Stimulated activated CD4-positive, alpha-beta T cell treated with anti-CD3 and anti-CD28 coated beads, Interleukin-12 subunit alpha, Interleukin-12 subunit beta, amount 100 ng/mL, for 48 hours (primary cell): ENCODE data around the gene BANF2.

Experiments used
- DNase-seq, 3 donors: peaks; one replicate each; pipeline ENCODE4 v3.0.0-alpha.2; 2020; ENCODE audit warnings: low read depth in 2 of 3, low spot score in 1 of 3

Gene BANF2

DNA sequence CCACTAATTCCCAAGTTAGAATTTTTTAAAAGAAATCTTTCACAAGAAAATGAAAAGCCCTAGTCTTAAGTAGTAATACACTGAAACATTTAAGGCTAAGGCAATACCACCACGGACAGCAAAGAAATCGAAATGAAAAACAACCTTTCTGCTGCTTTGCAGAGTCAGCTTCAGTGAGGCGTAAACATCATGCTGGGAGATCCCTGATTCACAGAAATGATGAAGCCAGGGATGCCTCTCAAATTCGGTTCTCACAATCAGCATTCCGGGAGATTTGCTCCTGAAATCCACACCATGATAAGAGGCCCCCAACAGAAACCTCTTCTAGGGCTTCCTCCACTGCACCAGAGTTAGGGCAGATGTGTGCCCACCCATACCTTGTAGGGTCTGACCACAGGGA, 36.3 kb upstream of the BANF2 start:
- no peak for DNase-seq

DNA sequence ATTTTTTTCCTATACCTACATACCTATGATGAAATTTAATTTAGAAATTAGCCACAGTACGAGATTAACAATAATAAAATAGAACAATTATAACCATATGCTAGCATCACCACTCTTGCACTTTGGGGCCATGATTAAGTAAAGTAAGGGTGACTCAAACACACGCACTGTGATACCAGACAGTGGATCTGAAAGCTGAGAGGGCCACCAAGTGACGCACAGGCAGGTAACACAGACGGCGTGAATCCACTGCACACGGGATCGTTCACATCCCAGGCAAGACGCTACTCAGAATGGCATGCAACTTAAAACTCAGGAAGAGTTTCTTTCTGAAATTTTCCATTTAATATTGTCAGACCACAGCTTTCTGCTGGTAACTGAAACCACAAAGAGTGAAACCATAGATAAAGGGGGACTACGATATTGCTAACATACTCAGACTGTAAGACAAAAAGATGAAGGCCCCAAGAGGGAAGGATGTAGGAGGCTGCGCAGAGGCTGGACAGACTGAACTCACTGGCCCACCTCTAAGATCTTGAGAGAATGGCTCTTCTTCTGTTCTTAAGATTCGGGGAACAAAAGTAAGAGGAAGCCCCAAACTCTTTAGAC, 35.6 kb upstream of the BANF2 start:
- no peak for DNase-seq

DNA sequence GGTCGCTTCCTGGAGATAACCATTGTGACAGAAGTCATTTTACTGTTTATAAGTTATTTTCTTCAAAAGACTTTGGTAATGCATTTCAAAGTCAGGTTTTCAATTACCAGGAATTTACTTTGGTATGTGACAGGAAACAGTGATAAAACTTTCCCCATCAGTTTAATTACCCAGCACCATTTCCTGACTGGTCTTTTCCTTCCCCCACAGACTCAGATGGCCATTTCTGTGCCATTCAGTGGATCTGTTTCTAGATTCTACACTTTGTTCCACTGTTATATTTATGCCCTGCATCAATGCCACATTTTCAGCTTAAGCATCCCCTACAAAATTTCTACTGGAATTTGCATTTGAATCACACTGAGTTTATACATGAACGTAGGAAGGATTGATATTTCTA, 34.0 kb upstream of the BANF2 start:
- DNase-seq: no peak

DNA sequence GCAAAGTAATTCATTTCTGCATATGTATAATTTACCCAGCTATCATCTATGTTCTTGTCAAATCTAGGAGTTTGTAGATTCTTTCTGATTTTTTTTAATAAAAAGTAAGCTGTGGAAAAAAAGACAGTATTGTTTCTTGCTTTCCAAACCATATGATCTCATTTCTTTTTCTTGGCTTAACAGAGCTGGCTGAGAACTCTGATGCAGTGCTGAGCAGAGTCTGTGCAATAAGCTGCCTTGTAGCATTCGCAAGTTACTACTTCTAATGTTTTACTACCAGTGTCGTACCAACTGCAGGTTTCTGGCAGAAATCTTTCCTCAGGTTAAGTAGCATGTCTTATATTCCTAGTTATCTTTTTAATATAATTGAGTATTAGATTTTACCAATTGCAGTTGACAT, 33.3 kb upstream of the BANF2 start:
- no peak for DNase-seq

DNA sequence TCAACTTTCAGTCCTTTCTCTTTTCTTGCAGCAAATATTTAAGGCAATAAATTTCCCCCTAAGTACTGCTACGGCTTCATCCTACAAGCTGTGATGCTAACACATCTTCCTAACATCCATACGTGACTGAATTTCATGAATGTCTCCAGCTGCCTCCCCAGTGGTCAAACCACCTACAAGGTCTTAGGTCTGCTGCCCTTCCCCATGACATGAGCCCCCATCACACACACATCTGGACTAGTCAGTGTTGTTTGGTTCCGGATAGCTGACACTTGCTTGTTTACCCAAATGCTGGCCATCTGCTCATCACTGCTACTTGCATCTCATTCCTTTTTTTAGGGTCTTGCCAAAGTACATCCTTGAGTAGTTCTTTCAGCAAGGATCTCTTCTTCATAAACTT, 32.3 kb upstream of the BANF2 start:
- no peak for DNase-seq

DNA sequence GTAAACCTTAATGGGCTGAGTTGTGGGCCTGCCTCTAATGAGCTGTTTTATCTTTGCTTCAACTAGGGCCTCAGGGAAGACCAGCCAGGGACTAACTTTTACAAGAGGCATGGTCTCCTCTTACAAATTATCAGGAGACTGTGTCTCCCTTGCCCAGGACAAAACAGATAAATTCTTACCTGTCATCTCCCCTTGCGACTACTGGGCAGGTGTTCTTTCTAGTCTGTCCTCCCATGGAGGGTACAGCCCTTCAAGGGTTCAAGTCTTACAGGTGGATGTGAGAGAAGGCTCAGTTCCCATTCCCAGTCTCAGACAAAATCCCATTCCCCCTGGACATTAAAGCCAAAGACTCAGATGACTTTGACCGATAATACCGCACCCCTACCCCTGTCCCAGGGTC, 31.3 kb upstream of the BANF2 start:
- DNase-seq: no peak

DNA sequence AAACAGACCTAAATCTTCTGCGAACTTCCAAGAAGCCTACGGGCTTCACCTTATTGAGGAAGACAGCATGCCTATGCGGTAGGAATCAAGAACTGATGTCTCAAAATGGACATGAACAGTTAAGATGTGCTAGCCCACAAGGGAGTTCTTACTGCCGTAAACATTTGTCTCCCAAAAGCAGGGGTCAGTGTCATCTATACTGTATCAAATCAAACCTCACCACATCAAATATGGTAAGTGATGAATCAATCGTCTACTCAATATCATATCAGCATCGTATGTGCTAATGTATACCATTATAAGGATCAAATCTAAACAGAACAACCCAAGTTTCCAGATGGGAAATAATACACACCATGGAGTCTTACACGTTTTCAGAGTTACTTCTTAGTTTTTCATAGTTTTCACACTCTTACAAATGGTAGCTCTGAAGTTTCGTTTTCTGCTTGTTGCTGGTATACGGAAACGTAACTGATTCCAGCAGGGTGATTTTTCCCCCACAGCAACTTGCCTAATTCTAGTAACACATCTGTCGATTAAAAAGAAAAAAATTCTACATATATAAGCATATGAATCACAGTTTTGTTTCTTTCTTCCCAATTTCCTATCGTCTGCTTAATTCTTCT, 30.3 kb upstream of the BANF2 start:
- no peak for DNase-seq

DNA sequence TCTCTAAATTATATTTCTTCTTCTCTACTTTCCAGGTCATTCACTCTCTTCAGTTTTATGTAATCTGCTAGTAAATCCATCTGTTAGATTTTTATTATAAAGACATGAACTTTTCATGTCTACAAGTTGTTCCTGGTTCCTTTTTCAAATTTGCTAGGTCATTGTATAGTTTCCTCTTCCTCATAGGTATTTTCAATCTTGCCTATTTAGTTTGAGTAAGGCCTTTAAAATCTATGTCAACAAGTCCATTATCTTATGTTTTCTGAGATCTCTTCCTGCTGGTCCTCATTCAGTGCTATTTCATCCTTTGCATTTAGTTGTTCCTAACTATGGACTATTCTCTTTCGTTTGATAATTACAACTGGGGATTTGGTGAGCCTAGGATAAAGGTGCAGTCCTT, 28.8 kb upstream of the BANF2 start:
- no peak for DNase-seq

DNA sequence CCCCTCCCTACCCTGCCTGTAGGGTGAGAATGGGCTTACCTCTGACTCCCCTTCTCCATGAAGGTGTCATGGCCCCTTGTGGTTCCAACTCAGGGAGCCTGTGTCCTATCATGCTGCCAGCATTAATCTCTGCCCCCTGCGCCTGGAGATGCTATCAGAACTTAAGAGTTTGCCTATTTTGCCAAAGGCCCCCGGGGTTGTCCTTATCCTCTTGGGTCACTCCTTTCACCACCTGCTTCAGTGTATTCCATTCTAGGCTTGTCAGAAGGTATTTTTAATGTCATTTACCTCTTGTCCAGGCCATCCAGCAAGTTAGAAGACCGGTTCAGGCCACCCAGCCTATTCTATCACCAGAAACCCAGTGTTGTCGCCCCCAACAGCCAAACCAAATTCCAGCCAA, 28.2 kb upstream of the BANF2 start:
- no peak for DNase-seq

DNA sequence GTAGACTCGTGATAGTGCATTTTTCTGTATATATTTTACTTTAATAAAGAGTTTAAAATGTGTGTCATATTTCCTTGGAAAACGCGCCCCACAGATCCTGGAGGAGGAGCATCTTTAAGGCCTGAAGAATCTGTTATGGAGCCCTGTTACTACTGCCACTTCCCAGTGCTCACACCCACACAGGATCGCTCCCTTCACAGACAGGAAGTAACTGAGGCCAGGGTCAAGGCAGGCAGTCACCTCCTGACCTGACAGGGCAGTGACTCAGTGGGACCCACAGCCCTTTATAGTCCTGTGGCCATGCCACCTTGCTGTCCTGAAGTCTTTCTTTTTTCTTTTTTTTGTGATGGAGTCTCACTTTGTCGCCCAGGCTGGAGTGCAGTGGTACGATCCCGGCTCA, 26.7 kb upstream of the BANF2 start:
- DNase-seq: no peak

DNA sequence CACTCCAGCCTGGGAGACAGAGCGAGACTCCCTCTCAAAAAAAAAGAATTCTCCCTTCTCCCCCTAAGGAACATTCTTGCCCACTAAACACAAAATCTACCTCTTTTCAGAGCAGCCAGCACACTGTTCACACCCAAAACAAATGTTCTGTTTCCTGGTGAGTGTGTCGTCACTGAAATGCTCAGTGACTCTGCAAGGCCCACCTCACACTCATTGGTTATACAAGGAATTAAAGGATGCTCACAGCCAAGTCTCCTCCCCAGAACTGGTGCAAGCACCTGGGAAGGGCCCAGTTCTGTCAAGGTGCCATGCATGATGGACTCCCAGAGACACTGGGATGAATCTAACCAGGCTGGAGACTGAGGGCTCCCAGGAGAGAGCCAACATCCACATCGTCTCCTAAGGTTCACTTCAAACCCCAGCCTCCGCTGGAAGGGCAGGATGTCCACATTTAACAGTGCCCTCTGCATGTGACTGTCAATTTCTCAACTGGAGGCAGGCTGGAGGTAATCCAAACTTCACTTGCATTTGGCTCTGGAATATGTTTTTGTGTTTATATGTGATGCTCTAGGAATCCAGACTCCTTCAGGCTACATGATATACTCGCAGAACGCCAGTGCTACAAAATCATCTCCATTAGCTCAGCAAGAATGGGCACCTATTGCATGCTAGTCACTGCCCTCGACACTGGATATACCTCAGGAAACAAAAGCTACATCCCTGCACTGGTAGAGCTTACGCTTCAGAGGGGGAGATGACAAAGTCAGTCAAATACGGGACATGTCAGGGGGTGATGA, 24.8 kb upstream of the BANF2 start:
- DNase-seq: no peak

DNA sequence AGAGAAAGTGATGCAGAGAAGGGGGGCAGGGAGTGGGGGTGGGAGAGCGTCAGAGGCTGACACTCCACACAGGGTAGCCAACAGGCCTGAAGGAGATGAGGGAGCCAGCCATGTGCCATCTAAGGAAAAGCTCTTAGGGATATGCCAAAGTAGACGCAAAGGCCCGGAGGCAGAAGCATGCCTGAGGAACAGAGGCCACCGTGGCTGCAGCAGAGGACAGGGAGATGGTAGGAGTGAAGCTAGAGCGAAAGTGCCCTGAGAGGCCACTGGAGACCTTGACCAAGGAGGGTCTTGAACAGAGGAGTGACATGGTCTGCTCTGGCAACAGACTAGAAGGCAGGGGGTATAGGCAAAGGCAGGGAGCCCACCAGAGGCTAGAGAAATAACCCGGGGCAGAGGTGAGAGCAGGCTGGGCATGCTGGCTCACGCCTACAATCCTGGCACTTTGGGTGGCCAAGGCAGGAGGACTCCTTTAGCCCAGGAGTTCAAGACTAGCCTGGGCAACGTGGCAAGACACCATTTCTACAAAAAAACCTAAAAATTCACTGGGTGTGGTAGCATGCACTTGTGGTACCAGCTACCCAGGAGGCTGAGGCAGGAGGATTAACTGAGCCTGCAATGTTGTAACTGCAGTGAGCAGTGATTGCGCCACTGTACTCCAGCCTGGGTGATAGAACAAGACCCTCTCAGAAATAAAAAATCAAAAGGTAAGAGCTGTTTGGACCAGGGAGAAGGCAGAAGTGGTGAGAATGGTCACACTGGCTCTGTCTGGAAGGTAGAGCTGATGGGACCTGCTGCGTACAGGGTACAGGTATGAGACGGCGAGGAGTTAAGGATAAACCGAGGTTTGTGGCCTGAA, 24.0 kb upstream of the BANF2 start:
- DNase-seq: no peak

DNA sequence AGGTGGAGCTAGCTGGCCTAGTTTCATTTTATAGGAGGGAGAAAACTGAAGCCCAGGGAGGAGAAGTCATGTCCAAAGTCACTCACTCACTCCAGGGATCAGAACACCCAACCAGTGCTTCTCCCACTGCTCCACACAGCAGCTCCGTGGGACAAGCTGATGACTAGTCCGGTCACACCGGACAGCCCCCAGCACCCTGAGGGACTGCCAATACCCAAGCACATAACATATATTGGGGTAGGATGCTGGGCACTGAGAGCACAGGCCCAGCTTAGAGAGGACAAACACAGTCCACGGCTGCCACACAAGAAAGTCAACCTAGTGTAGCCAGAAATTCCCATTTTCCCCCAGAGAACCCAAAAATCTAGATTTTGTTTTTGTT, 23.4 kb upstream of the BANF2 start:
- DNase-seq: no peak

DNA sequence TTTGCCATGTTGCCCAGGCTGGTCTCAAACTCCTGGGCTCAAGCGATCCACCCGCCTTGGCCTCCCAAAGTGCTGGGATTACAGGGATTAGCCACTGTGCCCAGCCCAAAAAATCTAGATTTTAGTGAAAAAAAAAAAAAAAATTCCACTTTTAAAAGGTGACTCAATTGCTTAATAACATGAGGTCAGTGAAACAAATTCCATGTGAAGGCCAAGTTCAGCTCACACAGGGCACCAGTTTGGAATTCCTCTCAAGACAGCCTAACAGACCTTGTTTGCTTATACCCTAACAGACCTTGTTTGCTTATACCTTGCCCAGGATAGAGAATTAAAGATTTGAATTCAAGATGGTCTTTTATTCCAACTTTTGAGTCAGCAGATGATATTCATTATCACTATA, 22.8 kb upstream of the BANF2 start:
- no peak for DNase-seq

DNA sequence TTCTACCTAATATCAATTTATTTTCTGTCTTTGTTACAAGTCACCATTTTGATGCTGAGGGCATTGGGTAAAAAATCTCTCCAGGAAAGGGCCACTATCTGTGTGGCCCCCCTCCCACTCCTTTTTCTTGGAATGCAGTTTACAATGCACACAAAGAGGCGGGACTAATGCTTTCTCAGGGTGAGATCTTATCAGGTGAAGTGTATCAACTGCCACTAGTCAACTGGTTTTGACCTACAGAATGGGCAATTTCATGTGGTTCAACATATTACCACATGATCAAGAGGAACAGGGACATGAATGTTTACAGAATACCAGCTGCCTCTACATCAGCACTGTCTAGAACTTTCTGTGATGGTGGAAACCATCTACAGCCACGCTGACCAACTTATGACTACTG, 21.5 kb upstream of the BANF2 start:
- no peak for DNase-seq

DNA sequence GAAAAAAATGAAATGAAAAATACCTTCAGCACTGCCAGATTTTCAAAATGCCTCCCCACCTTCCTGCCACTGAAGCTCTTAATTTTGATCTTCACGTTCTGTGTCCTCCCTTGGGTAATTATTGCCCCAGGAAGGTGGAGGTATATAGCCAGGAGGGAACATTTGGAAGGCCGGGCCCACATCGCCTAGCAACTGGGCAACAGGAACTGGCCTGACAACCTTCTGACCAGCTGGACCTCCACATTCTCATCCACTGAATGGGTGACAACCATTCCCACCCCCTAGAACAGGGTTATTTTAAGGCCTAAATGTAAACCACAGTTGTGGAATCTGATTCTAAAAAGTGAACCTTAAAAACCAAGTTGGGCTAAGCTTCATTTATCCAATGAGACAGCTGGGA, 20.9 kb upstream of the BANF2 start:
- no peak for DNase-seq

DNA sequence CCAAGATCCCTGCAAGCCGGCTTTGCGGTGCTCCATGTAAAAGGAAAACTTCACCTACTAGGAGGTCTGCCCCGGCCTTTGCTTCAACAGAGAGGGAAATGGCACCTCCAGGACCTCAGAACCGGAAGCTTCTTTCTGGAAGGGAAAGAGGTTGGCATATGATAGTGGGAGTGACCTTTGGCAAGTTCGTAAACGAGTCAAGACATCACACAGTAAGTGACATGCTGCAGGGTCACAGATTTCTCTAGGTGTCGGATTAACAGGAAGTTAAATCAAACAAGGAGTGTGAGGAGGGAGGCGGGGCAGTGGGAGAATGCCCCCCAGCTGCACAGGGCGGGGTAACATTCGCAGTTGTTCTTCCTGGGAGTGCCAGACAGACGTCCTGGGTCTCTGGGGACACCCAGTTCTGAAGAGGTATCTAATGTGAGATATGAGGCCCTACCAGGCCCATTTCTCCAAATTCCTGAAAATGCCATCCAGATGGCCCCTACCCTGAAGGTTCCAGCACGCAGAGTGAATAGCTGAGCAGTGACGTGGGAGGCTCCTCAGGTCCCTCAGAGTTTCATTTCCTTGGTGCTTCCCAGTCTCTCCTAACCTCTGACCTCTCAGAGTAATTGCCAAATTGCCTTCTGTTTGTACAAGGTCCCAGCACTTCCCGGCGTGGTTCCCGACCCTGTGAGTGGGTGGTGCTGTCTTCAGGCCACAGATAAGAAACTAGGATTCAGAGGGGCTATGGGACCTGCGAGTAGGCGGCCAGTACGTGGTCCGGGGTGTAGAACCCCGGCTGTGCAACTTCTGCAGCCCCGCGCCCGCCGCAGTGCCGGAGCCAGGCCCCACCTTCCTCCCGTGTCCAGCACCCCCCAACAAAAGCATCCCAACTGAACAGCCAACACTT, 19.6 kb upstream of the BANF2 start:
- no peak for DNase-seq

DNA sequence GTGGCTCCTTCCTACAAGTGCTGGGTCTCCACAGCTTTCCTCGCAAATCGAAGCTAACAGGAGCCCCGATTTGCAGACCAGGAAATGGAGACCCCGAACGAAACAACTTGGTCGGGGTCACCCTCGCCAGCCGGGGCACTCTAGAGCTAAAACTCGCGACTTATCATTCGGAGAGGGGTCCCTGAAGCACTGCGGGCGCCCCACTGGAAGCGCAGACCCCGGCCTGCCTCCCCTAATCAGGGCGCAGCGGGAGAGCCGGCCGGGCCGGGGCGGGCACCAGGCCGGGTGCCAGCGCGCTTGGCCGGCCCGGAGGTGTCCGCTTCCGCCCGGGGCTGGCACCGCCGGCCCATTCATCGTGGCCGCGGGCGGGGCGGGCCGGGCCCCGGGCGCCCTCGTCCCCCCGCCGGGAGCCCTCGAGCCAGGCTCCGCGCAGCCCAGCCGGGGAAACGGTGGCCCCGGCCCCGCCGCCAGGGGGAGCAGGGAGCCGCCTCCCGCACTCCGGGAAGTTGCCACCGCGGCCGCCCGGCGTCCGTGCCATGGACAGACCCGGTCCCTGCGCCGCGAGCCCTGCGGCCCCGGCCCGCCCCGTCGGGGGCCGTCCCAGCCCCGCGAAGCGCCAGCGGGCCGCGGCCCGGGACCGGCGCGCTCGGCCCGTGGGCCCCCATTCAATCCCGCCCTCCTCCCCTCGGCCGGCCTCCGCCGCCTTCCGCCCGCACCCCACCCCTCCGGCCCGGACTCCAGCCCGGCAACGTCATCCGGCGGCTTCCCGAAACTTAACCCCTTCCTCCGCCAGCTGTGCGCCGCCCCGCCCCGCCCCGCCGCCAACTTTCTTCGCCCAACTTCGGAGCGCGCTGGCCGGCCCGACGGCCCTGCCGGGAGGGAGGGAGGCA, 18.7 kb upstream of the BANF2 start:
- peak; percentile 51 to 78 (median 72) for DNase-seq

DNA sequence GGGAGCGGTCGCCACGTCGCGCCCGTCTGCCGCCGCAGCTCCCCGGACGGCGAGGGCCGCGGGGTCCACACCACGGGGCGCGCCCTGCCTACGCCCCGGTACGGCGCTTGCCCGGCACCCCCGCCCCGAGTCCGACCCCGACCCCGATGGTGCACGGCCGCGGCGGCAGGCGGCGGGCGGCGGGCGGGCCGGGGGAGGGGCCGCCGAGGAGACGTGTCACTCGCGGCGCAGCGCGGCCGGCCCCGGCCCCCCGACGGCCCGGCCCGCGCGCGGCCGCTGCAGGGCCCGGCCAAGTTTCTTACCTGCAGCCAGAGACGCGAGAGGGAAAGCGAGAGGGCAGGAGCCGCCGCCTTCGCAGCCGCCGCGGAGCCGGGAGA, 18.1 kb upstream of the BANF2 start:
- DNase-seq: peak in 1 of 3 donors; percentile 4
